ENCODE measurements around the gene ZYG11A.

- TF ChIP-seq POLR2A (IDR thresholded peaks at IDR 0.05) (no peak), CTCF (IDR thresholded peaks at IDR 0.05) (no peak)
Observed at GRCh38 chr1:52918201-52918600, 75.6 kb downstream of the ZYG11A start.
